Nephron (organoid): Measurements from ENCODE around the gene ABCA7.
A peak's percentile ranks its signal among the peaks of the same experiment; 100 is the strongest.

ENCODE experiments used
- H3K27ac Mint-ChIP-seq, 3 experiments: 2 replicates each; pipeline ENCODE4 v1.8.0; 2020; ENCODE audit warnings: mixed read lengths in 3 of 3, mild to moderate bottlenecking in 2 of 3, moderate library complexity in 1 of 3
- H3K27me3 Mint-ChIP-seq: 2 replicates; pipeline ENCODE4 v1.8.0; 2021; ENCODE audit warnings: low read depth, mild to moderate bottlenecking, moderate library complexity, mixed read lengths
- H3K36me3 Mint-ChIP-seq: 2 replicates; pipeline ENCODE4 v1.8.0; 2020; ENCODE audit warnings: low read depth, mixed read lengths
- H3K4me1 Mint-ChIP-seq: 2 replicates; pipeline ENCODE4 v1.8.0; 2020; ENCODE audit warnings: mixed read lengths
- H3K4me3 Mint-ChIP-seq, 3 experiments: 2 replicates each; pipeline ENCODE4 v1.8.0; 2020; ENCODE audit warnings: mild to moderate bottlenecking in 3 of 3, mixed read lengths in 3 of 3, moderate library complexity in 2 of 3
- H3K9me3 Mint-ChIP-seq: 2 replicates; pipeline ENCODE4 v1.8.0; 2020; ENCODE audit warnings: mixed read lengths
- TF ChIP-seq, protein P1 (sequence below), 3 experiments: fragments of 200-600 bp; sonication (generic); IDR thresholded peaks; one replicate each; pipeline ENCODE4 v1.5.0; 2021; ENCODE audit warnings: antibody characterized with exemption in 3 of 3; ENCODE audit not compliant: unreplicated experiment in 3 of 3

ABCA7 gene

GRCh38 chr19:992670-993055, 47.2 kb upstream of the ABCA7 start:
- Mint-ChIP-seq H3K27me3 (peaks cover 22% of the 10 kb centered on the region), H3K9me3 (no peaks in the 10 kb centered on the region), H3K4me3 (no peak overlapping the region), H3K36me3 (peaks cover 10% of the 10 kb centered on the region), H3K27ac (peak overlapping the region in 1 of 3 experiments; percentile 81), H3K4me1 (no peaks in the 10 kb centered on the region)
- TF ChIP-seq, protein P1, sequence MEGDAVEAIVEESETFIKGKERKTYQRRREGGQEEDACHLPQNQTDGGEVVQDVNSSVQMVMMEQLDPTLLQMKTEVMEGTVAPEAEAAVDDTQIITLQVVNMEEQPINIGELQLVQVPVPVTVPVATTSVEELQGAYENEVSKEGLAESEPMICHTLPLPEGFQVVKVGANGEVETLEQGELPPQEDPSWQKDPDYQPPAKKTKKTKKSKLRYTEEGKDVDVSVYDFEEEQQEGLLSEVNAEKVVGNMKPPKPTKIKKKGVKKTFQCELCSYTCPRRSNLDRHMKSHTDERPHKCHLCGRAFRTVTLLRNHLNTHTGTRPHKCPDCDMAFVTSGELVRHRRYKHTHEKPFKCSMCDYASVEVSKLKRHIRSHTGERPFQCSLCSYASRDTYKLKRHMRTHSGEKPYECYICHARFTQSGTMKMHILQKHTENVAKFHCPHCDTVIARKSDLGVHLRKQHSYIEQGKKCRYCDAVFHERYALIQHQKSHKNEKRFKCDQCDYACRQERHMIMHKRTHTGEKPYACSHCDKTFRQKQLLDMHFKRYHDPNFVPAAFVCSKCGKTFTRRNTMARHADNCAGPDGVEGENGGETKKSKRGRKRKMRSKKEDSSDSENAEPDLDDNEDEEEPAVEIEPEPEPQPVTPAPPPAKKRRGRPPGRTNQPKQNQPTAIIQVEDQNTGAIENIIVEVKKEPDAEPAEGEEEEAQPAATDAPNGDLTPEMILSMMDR (IDR thresholded peaks at IDR 0.05; ENCODE audit: unreplicated experiment in 3 of 3), result no peak

GRCh38 chr19:993361-993830, 46.5 kb upstream of the ABCA7 start:
- TF ChIP-seq, protein P1 (IDR thresholded peaks at IDR 0.05; ENCODE audit: unreplicated experiment in 3 of 3), result no peak
- no peaks in the 10 kb centered on the region for H3K9me3 Mint-ChIP-seq
- H3K4me3 Mint-ChIP-seq, result no peak overlapping the region
- peak overlapping the region in 1 of 3 experiments; percentile 81 for H3K27ac Mint-ChIP-seq
- peaks cover 29% of the 10 kb centered on the region for H3K27me3 Mint-ChIP-seq
- no peaks in the 10 kb centered on the region for H3K4me1 Mint-ChIP-seq
- peaks cover 10% of the 10 kb centered on the region for H3K36me3 Mint-ChIP-seq

- Mint-ChIP-seq H3K4me3 (no peak overlapping the region), H3K27ac (peak overlapping the region in 1 of 3 experiments; percentile 81), H3K27me3 (peaks cover 34% of the 10 kb centered on the region), H3K9me3 (no peaks in the 10 kb centered on the region), H3K4me1 (peaks cover 5% of the 10 kb centered on the region), H3K36me3 (peaks cover 5% of the 10 kb centered on the region)
- TF ChIP-seq, protein P1 (IDR thresholded peaks at IDR 0.05; ENCODE audit: unreplicated experiment in 3 of 3), result no peak
Measured at GRCh38 chr19:993831-994393, 46.0 kb upstream of the ABCA7 start.

GRCh38 chr19:994516-994915, 45.4 kb upstream of the ABCA7 start:
- TF ChIP-seq, protein P1 (IDR thresholded peaks at IDR 0.05; ENCODE audit: unreplicated experiment in 3 of 3), result no peak
- H3K27me3 Mint-ChIP-seq, result peaks cover 40% of the 10 kb centered on the region
- H3K4me1 Mint-ChIP-seq, result peaks cover 10% of the 10 kb centered on the region
- no peak overlapping the region for H3K4me3 Mint-ChIP-seq
- no peak overlapping the region for H3K27ac Mint-ChIP-seq
- peaks cover 4% of the 10 kb centered on the region for H3K36me3 Mint-ChIP-seq
- H3K9me3 Mint-ChIP-seq, result no peaks in the 10 kb centered on the region

GRCh38 chr19:995051-995827, 44.7 kb upstream of the ABCA7 start:
- Mint-ChIP-seq H3K4me1 (peaks cover 10% of the 10 kb centered on the region), H3K9me3 (no peaks in the 10 kb centered on the region), H3K27me3 (peaks cover 46% of the 10 kb centered on the region), H3K27ac (no peak overlapping the region), H3K4me3 (no peak overlapping the region), H3K36me3 (peaks cover 4% of the 10 kb centered on the region)
- TF ChIP-seq, protein P1 (IDR thresholded peaks at IDR 0.05; ENCODE audit: unreplicated experiment in 3 of 3), result no peak
